HTERT RPE-1 (cell line): ENCODE measurements around the gene ATRIP.
"Not testable (repeated sequence)": the region's sequence is repeated elsewhere in the genome, so short reads cannot be mapped to it uniquely, and the experiment has no call there.

Experiments used
- in situ Hi-C: fragments of 300-500 bp; cut with MboI; formaldehyde crosslinking; loops from 4 replicates; pipeline ENCODE4 v1.14.3; 2020; ENCODE audit warnings: low sequenced_read_pairs

ATRIP gene

DNA sequence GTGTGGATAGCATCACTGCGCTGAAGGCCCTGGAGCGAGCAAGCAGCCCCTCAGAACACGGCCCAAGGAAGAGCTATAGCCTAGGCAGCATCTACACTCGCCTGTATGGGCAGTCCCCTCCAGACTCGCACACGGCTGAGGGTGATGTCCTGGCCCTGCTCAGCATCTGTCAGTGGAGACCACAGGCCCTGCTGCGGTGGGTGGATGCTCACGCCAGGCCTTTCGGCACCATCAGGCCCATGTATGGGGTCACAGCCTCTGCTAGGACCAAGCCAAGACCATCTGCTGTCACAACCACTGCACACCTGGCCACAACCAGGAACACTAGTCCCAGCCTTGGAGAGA is 20.5 kb downstream of the ATRIP start:
- in situ Hi-C loops = no loop called here

GRCh38 chr3:48467473-48468267 is 21.1 kb downstream of the ATRIP start:
- in situ Hi-C loops = no loop called here

DNA sequence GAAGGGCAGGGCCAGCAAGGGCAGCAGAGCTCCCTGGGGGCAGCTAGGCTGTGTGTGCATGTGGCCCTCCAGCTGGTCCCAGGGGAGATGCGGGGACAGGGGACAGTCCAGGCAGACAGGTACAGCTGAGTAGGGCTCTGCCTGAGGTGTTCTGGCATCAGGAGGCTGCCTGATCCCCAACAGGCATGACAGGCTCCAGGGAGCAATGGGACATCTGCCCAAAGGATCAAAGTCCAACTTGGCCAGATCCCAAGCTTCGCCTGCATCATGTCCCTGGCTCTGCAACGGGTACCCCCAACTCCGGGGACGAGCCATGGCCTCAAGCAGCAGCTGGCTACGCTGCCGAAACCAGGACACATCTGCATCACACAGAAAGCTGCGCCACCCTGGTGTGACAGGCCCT is 21.8 kb downstream of the ATRIP start:
- in situ Hi-C loops = no loop called here

- in situ Hi-C loops = no loop called here
Measured at GRCh38 chr3:48469046-48469915, 22.7 kb downstream of the ATRIP start.

GRCh38 chr3:48470286-48470685 is 23.7 kb downstream of the ATRIP start:
- in situ Hi-C loops = no loop called here

DNA sequence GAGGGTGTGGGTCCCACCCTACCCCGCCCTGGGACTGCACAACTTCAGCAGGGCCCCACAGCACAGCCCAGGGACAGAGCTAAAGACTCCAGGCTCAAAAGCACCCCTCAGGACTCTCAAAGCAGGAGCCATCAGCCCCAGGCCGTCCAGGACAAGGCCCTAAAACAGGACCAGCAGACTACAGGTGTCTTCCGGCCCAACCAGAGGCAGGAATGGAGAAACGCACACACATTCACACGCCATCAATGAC is 26.1 kb downstream of the ATRIP start:
- in situ Hi-C loops = no loop called here

DNA sequence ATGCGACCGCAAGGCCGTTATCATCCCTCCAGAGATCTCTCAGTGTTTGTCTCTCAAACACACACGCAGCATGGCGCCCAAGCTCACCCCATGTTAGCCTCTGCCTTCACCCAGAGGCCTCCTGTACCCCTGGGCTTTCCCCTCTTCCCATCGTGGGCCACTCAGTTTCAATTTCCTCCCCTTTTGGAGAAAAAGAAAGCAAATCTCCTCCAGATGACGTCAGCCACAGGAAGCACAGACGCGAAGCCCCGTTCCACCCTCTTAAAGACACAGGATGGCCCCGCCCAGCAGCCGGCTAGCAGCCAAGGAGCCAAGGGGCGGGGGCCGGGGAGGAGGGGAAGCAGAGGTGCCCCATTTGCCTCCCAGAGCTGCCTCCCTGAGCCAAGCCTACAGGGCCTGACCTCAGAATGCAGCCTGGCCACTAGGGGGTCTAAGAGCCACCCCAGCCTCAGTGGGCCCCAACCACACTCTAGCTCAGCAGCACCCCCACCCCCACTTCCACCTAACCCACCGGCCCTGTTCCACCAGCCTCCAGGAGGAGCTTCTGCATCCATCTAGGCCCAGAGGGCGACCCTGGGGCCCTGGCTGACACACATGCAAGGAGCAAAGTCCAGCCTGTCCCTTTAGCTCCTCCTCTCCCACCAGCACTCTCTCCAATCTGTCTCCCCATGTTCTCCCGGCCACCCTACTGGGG is 26.5 kb downstream of the ATRIP start:
- in situ Hi-C loops = no loop called here

- in situ Hi-C loops = no loop called here
Measured at GRCh38 chr3:48473617-48473952, 27.0 kb downstream of the ATRIP start.

DNA sequence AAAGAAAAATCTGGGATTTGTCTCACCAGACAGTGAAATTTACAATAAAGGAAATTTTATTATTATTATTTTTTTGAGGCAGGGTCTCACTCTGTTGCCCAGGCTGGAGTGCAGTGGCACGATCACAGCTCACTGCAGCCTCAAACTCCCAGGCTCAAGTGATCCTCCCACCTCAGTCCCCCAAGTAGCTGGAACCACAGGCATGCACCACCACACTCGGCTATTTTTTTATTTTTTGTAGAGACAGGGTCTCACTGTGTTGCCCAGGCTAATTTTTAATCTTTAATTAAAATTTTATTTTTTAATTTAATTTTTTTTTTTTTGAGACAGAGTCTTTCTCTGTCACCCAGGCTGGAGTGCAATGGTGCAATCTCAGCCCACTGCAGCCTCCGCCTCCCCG is 27.5 kb downstream of the ATRIP start:
- in situ Hi-C loops = not testable (repeated sequence)

DNA sequence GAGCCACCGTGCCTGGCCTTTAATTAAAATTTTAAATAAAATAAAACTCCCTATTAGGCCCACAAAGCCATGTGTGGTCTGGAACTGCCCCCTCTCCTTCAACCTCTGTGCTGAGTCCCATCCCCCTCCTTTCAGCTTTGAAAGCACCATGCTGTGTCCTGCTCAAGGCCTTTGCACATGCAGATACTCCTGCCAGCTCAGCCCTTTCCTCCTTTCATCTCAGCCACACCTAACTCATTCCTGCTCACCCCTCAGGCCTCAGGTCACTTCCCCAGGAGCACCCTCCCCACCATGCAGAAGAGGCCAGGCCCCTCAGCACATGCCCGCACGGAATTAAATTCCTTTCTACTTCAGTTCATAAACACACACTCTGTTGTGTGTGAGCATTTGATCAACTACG is 28.1 kb downstream of the ATRIP start:
- in situ Hi-C loops = no loop called here

GRCh38 chr3:48475188-48475587 is 28.7 kb downstream of the ATRIP start:
- in situ Hi-C loops = no loop called here

- in situ Hi-C loops = no loop called here
Measured at GRCh38 chr3:48476426-48477053, 30.0 kb downstream of the ATRIP start.

GRCh38 chr3:48477959-48478520 is 31.5 kb downstream of the ATRIP start:
- in situ Hi-C loops = no loop called here

GRCh38 chr3:48478626-48479555 is 32.4 kb downstream of the ATRIP start:
- in situ Hi-C loops = no loop called here

DNA sequence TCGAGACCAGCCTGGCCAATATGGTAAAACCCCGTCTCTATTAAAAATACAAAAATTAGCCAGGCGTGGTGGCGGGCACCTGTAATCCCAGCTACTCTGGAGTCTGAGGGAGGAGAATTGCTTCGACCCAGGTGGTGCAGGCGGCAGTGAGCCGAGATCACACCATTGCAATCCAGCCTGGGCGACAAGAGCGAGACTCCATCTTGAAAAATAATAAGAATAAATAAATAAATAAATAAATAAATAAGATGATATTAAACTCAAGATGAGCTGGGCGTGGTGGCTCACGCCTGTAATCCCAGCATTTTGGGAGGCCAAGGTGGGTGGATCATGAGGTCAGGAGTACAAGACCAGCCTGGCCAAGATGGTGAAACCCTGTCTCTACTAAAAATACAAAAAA is 34.4 kb downstream of the ATRIP start:
- in situ Hi-C loops = not testable (repeated sequence)

GRCh38 chr3:48482822-48483221 is 36.3 kb downstream of the ATRIP start:
- in situ Hi-C loops = not testable (repeated sequence)

DNA sequence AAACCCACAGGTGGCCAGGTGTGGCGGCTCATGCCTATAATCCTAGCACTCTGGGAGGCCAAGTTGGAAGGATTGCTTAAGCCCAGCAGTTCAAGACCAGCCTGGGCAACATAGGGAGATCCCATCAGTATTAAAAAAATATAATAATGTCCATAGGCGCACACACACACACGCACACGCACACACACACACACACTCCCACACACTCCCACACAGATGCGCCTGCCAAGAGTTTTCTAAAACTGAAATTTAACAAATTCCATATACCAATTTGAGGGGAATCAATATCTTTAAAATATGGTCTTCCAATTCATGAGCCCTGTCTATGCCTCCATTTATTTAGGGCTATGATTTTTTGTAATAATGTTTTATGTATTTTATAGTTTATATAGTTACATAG is 40.4 kb downstream of the ATRIP start:
- in situ Hi-C loops = no loop called here

DNA sequence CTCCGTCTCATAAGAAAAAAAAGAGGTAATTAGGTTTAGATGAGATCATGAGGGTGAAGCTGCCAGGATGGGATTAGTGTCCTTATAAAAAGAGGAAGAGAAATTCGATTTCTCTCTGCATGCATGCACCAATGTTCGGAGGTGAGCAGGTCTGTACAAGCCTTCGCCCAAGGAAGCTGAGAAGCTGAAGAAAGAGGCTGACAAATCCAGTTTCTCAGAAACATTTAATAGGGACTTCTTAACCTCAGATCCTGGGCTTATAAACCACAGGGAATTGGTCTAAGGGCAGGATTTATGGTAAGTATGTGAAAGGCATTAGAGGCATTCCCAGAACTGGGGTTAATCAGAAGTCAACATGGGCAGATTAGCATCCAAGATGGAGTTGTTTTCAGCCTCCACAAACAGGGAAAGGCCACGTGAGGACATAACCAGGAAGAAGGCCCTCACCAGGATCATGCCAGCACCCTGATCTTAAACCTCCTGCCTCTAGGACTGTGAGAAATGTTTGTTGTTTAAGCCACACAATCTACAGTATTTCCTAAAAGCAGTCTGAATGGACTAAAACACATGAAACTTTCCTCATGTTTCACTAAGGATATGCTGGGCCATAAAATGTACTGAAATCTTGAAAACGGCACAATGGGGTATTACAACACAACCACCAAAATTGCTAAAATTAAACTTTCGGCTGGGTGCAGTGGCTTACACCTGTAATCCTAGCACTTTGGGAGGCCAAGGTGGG is 46.1 kb downstream of the ATRIP start:
- in situ Hi-C loops = no loop called here

DNA sequence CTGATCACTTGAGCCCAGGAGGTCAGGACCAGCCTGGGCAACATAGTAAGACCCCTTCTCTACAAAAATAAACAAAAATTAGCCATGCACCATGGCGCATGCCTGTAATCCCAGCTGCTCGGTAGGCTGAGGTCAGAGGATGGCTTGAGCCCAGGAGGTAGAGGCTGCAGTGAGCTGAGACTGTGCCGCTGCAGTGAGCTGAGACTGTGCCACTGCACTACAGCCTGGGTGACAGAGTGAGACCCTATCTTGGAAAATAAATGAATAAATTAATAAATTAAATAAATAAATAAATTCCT is 46.6 kb downstream of the ATRIP start:
- in situ Hi-C loops = no loop called here

- in situ Hi-C loops = no loop called here
Measured at GRCh38 chr3:48500656-48501055, 54.1 kb downstream of the ATRIP start.
